Measurements from ENCODE around the gene SGMS1. TPM values are rescaled to one million over a fixed set of nuclear protein-coding genes. Genes with fewer than 3 reads are reported as not detected.
A peak's percentile ranks its signal among the peaks of the same experiment; 100 is the strongest.

Gene SGMS1
- polyA plus RNA-seq, 4 donors, result 42.9 to 61.0 (median 58.0) TPM

DNA sequence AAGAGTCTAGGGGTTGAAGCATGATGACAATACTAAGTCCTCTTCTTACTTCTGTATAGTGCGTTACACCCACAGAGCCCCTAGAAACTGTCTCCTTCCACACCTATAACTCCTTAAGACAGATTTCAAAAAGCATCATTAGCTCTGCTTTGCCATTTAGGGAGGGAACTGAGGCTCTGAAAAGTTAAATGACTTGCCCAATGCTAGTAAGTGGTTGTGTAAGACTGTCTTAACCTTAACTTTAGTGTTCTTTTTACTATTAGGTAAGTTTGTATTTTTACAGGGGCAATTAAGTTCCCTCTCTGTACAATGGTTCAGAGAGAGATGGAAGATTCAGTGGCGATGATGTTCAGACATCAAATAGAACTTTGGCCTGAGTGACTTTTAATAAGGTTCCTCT lies 299.7 kb downstream of the SGMS1 start:
- no peak for DNase-seq (ENCODE audit: low read depth in 4 of 4, low spot score in 3 of 4)

DNA sequence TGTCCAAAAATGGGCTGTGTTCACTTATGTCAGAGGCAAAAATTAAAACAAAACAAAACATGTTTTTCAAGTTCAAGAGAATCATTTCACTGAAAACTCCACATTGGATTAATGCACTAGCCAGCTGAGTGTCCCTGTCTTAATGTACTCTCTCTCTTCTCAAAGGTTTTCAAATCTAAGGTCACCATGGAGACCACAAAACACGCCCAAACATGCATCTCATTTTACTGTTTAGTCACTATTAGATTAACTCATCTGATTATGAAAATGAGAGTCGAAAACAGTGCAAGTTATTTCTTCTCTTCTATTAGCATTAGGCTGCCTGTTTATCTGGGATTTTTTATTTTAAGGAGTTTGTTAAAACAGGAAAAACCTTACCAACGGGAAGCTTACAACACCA lies 301.7 kb downstream of the SGMS1 start:
- DNase-seq (ENCODE audit: low read depth in 4 of 4, low spot score in 3 of 4), result no peak

DNA sequence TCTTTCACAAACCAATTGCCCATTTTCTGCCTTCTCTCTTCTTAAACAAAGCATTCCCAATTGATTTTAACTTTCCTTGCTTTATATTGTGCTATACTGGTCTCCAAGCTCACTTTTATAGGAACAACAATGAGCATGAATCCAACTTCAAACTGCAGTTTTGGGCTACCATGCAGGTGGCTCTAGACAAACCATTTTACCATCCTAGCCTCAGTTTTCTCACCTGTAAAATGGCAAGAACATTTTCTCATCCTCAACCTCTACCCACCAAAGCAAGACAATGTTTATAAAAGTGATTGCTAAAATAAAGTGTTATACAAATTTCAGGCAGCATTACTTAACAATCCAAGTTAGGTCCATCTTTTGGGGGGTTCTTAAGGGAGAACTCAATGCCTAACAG lies 305.6 kb downstream of the SGMS1 start:
- no peak for DNase-seq (ENCODE audit: low read depth in 4 of 4, low spot score in 3 of 4)

DNA sequence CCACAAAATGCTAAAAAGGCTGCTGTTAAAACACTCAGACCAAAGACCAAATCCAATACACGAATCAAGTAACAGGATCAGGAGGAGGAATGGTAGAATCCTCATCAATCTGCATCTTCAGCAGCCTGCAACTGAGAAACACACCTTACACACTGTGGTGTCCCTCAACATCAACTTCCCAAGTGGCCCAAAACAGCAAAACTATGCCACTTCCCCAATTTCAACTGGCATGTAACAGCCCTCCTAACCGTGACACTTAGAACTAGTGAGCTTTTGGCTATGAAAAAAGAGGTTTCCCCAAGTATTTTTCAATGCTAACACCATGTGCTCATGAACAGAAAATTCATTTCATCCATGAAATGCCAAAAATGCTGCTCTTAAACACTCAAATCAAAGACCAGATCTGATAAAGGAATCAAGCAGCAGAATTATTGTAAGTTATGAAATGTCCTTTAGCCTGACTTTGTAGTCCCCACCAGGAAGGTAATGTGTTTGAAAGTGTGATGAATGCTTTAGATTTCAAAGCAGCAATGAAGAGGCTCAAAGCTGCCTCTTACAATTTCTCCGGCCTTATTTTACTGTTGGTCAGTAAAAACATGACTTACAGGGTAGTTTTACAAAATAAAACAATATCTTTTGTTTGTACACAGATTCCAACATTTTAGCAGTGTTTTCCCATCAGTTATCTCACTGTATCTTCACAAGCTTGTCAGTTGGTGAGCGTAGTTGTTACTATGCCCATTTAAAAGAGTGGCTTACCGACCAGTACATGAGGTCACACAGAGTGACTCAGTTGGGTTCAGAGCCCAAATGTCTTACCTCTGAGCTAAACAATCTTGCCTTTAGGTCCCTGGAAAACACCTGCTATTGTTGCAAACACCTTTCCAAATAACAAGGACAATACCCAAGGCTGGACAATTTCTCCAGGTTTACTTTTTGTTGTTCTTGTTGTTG lies 306.8 kb downstream of the SGMS1 start:
- no peak for DNase-seq (ENCODE audit: low read depth in 4 of 4, low spot score in 3 of 4)

DNA sequence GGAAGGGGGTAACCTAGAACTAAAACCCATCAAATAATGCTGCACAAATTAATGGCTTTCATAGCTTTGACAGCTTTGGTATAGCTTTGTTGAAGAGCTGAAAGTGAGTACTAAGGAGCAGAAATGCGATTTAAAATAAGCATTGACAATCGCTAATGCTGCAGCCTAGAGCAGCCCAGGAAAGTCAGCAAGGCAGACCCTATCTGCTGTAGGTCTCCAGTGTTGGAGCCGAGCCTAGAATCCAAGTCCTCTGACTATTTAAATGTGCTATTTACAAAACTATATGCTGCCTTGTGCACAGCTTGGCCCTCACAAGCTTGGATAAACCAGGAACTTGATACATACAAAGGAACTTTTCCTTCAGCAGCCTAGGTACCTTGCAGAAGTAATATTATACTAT lies 307.6 kb downstream of the SGMS1 start:
- DNase-seq (ENCODE audit: low read depth in 4 of 4, low spot score in 3 of 4), result no peak

DNA sequence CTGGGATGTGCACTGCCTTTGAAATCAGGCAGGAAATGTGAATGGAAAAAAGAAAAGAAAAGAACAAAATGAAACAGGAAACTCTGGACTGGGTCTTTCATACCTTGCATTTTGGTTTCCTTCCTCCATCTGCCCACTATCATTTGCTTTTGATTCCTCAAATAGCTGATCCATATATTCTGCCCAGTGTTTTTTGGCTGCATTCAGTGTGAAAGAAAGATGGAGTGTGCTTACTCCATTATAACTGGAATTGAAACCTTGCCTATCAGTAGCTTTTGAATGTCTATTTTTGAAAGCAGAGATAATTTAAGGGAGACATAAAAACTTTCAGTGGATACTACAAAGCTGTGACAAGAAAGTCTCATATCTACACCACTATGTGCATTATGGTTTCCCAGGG lies 308.3 kb downstream of the SGMS1 start:
- no peak for DNase-seq (ENCODE audit: low read depth in 4 of 4, low spot score in 3 of 4)

DNA sequence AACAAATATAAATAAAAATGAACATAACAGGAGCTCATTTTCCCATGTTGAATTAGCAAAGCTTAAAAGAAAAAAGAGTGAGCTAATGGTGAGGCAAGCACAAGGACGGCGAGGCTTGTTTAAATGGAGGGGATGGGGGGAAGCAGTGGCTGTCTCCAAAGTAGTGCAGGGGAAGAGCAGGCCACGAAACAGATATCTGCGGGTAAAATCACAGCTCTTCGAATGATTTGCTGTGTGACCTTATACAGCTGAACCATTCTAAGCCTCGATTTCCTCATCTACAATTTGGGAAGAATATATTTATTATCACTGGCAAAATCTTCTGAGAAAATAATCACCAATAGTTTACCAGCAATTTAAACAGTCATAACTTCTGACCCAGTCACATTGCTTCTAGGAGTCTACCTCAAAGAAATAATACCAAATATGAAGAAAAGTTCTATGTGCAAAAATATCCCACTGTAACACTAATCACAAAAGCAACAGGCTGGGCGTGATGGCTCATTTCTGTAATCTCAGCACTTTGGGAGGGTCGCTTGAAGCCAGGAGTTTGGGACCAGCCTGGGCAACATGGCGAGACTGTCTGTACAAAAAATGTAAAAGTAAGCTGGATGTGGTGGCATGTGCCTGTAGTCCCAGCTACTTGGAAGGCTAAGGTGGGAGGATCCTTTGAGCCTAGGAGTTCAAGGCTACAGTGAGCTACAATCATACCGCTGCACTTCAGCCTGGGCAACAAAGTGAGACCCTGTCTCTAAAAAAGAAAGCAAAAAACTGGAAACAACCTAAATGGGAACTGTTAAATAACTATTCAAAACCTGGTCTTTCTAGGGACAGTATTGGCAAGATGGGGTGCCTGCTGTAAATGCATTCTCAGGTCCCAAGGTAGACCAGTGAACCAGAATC lies 309.3 kb downstream of the SGMS1 start:
- no peak for DNase-seq (ENCODE audit: low read depth in 4 of 4, low spot score in 3 of 4)

DNA sequence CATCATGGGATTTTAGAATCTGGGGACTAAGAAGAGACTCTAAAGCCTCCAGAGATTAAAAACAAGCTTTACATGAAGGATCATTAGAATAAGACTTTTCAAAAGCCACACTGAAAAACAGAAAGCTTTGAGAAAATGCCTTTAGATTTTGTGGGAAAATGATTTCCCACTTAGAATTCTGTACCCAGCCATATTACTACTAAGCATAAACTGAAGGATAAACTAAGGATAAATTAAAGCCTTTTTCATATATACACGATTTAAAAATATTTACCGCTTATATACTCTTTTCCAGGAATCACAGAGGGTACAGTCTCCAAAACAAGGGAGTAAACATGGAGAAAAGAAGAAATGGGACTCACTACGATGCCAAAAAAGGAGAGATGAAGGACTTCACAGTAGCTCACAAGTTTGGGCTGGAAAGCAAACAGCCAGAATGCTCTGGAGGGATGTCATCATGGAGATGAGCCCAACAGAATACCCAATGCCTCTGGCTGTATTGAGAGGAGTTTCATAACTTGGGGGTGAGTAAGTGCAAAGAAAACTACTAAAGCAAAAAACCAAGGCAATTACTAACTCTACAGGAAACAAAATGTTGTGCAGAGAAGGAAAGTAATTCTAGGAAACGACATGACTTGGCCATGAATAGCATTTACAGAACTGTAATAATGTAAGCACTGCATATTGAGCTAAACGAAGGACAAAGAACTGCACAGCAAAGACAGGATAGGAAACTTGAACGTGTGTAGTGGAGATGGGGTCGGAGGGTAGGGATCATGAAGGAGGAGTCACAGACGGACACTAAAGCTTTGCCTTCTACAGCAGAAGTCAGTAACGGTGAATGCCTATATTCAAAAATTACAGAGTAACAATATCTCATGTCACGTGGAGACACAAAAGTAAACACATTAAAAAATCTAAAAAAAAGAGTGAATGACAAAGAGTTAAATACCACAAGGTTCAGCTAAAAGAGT lies 311.0 kb downstream of the SGMS1 start:
- DNase-seq (ENCODE audit: low read depth in 4 of 4, low spot score in 3 of 4), result no peak

DNA sequence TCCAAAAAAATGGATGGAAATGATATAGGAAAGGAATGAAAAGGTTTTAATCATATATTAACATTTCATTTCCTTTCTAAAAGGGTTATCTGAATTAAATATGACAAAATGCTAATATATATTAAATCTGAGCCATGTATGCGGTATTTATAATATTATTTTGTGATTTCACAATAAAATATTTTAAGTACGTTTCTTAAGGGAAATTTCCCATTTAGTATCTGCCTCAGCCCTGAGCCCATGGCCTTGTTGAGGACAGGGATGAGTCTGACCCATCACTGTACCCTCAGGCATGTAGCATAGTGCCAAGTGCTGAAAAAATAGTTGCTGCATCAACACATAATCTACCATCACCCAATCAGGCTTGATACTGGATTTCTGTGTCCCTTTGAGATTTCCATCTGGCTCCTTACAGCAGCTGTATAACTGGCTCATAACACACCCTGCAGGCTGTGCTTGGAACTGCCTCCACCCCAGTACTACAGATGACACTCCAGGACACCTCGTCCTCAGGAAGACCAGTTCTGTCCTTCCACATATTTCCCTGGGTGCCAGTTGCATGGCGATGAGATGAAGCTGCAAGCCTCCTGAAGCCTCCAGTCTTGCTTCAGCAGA lies 313.1 kb downstream of the SGMS1 start:
- no peak for DNase-seq (ENCODE audit: low read depth in 4 of 4, low spot score in 3 of 4)

DNA sequence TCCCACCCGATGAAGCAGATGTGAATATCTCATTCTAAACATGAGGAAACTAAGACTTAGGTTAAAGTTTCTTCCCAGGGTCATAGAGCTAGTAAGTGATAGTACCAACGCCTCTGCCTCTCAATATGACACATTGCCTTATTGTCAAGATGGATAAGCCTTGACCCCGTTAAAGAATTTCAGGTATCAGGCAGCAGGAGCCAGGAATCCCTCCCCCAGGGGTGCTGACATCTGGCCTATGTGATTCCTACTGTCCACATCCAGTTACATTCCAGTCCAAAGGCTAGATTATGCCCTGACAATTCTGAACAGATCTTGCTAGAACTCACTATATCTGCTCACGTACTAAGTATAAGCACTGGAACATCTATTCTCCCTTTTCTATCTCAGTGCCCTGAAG lies 314.4 kb downstream of the SGMS1 start:
- no peak for DNase-seq (ENCODE audit: low read depth in 4 of 4, low spot score in 3 of 4)

DNA sequence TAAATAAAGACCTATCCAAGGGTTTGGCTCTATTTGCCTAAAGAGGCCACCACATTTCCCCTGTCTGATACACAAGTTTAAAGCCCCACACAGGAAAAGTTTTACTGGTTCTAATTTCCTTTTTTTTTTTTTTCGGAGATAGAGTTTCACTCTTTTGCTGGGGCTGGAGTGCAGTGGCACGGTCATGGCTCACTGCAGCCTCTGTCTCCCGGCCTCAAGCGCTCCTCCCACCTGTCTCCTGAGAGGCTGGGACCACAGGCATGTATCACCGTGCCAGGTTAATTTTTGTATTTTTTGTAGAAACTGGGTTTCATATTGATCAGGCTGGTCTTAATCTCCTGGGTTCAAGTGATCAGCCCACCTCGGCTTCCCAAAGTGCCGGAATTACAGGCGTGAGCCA lies 319.1 kb downstream of the SGMS1 start:
- DNase-seq (ENCODE audit: low read depth in 4 of 4, low spot score in 3 of 4), result peak in 1 of 4 donors; percentile 11

DNA sequence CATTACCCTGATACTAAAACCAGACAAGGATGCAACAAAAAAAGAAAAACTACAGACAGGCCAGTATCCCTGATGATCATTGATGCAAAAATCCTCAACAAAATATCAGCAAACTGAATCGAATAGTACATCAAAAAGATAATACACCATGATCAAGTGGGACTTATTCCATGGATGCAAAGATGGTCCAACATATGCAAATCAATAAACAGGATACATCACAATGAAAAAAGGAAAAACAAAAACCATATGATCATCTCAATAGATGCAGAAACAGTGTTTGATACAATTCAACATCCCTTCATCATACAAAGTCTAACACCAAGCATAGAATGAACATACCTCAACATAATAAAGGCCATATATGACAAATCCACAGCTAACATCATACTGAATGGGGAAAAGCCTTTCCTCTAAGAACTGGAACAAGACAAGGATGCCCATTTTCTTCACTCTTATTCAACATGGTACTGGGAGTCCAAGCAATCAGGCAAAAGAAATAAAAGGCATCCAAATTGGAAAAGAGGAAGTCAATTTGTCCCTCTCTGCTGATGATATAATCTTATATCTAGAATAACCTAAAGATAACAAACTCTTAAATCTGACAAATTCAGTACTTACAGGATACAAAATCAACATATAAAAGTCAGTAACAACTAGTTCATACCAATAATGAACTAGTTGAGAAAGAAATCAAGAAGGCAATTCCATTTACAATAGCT lies 323.6 kb downstream of the SGMS1 start:
- DNase-seq (ENCODE audit: low read depth in 4 of 4, low spot score in 3 of 4), result no peak

DNA sequence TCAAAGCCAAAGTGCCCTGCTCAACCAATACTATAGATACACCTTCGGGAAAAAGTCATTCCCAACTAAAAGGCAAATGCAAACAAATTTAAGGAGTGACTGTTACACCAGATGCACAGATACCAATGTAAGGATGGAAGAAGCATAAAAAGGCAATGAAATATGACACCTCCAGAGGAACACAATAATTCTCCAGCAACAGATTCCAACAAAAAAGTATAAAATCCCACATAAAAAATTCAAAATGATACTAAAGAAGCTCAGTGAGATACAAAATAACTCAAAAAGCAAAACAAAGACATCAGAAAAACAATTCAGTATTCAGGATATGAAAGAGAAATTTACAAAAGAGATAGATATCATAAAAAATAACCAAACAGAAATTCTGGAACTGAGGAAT lies 328.4 kb downstream of the SGMS1 start:
- no peak for DNase-seq (ENCODE audit: low read depth in 4 of 4, low spot score in 3 of 4)

DNA sequence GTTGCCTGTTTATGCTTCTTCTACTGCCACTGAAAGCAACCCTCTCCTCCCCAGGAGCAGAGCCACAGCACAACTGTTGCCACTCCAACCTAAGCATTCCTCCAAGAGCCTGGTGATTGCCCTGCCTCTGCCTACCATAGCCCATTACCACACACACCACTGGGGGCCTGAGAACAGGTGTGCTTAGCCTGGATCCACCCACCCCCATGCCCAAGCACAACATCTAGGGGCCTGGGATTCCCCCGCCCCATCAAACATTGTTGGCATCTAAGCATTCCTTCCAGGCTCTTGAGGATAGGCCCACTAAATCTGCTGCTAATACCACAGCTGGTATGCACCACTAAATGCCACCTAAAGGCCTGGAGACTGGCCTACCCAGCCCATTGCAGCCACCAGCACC lies 329.2 kb downstream of the SGMS1 start:
- DNase-seq (ENCODE audit: low read depth in 4 of 4, low spot score in 3 of 4), result no peak

DNA sequence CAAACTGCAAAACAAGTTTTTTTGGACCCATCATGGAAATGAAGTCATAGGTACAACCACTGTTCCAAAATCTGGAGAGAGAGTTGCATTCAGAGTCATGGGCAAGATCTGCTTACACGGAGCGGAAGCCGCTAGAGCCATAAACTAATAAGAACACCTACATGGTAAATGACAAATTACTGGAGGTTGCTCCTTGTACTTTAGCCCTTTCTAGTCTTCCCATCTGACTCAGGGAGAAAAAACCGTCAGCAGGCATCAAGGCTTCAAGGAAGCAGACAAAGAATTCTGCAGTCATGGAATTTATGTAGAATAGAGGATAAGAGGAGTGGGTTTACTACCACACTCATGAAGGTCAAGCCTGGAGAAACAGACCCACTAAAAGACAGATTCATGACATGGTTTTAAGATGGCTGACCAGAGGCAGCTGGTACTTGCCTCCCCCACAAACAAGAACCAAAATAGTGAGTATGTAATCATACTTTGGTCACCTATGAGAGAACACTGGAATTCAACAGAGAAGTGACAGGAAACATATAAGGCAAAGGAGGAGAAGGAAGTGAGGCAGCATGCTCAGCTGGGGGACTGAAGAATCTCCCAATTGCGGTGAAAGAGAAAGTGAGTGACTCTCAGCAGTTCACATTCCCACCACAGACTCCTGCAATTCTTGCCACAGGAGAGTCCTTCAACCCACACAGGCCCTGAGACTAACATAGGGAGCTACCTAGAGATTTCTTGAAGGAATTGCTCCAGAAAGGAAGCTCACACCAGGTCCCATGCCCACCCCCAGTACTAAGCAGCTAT lies 330.0 kb downstream of the SGMS1 start:
- no peak for DNase-seq (ENCODE audit: low read depth in 4 of 4, low spot score in 3 of 4)

DNA sequence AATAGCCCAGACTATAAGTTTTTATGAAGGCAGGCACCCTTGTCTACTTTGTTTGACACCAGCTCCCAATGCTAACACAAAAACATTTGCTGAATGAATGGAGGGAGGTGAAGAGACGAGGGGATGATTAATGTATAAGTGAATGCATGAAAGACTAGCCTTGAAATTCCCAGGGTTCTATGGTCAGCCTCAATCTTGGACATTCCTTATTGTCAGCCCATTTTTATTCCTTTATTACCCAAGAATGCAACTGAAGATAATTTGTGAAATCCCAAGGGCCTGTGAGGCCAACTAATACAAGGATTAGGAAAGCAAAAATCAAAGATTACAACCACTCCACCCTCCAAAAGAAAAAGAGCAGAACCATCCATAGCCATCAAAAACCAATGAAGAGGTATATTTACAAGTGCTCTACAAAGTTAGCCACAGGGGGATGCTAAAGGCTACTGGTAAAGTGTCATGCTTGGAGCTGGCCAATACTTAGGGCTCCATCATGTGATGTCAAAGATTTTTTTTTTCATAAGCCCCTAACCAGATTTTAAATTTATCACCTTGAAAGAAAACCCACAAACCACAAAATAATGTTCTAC lies 332.4 kb downstream of the SGMS1 start:
- DNase-seq (ENCODE audit: low read depth in 4 of 4, low spot score in 3 of 4), result no peak

DNA sequence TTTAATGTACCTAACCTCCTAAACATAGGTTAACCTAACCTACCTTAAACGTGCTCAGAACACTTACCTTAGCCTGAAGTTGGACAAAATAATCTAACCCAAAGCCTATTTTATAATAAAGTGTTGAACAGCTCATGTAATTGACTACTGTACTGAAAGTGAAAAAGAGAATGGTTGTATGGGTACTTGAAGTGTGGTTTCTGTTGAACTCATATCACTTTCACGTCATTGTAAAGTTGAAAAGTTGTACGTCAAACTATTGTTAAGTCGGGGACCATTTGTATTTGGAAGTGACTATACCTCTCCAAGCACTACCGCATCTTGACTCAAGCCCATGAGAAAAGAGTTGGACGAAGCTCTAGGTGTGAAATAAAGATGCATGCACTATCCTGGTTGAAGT lies 334.6 kb downstream of the SGMS1 start:
- DNase-seq (ENCODE audit: low read depth in 4 of 4, low spot score in 3 of 4), result no peak

All from left renal pelvis (tissue), 4 donors.